ENCODE data around the gene TBC1D16.

DNA sequence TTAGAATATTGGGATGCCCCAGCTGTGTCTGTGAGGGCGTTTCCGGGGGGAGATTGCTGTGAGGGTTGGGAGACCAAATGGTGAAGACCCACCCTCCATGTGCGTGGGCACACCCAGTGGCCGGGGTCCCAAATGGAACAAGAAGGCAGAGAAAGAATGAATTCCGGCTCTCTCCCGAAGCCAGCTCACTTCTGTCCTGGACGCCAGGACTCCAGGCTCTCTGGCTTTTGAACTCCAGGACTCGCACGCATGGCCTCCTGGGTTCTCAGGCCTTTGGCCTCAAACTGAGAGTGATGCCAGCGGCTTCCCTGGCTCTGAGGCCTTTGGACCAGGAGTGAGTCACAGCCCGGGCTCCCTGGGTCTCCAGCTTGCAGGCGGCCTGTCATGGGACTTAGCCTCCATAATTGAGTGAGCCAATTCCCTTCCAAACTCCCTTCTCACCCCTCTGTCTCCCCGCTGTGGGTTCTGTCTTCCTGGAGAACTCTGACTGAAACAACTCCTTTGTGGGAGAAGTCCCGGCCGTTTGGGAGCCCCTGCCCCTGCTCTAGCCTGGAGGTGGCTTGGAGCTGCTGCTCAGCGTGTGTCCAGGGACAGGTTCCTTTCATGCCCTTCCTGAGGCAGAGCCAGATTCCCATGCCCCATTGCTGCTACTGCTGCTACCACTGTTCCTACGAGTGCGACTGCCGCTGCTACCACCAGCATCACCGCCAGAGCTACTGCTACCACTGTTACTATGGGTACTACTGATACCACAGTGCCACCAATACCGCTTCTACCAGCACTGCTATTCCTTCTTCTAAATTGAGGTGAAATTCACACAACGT lies 146.6 kb downstream of the TBC1D16 start:
- TF ChIP-seq POLR2A (IDR thresholded peaks at IDR 0.05; ENCODE audit: low read depth, low read length) (no peak), TAF1 (IDR thresholded peaks at IDR 0.05; ENCODE audit: low read depth, low read length) (no peak), POLR2AphosphoS5 (IDR thresholded peaks at IDR 0.05; ENCODE audit: low read depth, low read length) (no peak)

All from GM12891 (cell line).